ENCODE data around the gene ZNF547.

DNA sequence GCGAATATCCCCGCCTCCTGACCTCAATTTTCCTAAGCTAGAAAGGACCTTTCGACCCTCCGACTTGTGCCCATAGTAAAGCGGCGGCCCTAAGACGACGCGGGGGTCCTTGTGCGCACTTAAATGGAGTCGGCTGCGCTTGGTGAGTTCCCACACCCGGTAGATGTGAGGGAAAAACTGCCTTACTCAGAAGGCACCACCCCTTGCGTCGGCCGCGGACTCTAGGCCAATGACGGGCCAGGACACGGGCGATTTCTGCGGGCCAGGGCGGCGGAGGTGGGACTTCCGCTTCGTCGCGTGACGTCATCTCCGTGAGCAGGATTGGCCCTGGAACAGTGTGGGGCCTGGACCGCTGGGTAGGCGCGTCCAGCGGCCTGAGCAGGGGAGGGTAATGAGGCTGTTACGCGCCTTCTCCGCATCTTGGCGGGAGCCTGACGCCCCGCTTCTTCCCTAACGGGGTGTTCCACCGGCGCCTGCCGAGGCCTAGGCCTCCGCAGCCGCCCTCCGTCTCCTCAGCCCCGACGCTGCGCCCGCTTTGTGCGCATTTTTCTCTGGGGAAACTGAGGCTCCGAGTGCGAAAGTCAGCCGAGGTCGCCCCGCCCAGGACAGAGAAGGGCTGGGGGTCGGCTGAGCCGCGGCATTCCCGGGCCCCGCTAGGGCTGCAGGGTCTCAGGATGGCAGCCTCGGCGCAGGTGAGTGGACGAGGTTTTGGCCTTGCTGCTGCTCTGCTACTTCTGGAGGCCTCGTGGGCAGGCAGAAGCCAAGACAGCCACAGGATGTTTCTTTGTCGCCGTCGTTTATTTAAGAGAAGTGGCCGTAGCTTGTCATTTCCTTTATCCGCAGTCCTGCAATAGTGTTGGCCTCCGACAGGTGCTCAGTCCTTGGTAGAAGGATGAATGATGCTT is 42.9 kb upstream of the ZNF547 start, which contains the start of gene ZNF543:
- TF ChIP-seq CTCF (IDR thresholded peaks at IDR 0.05) (no peak), CBX2 (IDR thresholded peaks at IDR 0.05; ENCODE audit: borderline replicate concordance, low read depth) (no peak), POLR2A (IDR thresholded peaks at IDR 0.05; ENCODE audit: low read length) (peak; percentile 65), EP300 (IDR thresholded peaks at IDR 0.05) (no peak)

Data from A549 (cell line).